Mesenchymal stem cell (in vitro differentiated cells and primary cell): ENCODE data around the gene ATOX1. TPM values are rescaled to one million over a fixed set of nuclear protein-coding genes. Genes with fewer than 3 reads are reported as not detected.

Experiments
- DNase-seq: peaks from one replicate; pipeline ENCODE4 v3.0.0-alpha.2; 2013
- H2AFZ ChIP-seq: one replicate; pipeline ENCODE4 v1.6.1; 2013; ENCODE audit warnings: low read depth, mild to moderate bottlenecking, control low read depth, inconsistent platforms, low read length, moderate library complexity
- H2AK5ac ChIP-seq: 2 replicates; pipeline ENCODE4 v1.6.1; 2013; ENCODE audit warnings: low read length, moderate library complexity, mild to moderate bottlenecking, inconsistent platforms; ENCODE audit not compliant: severe bottlenecking
- H2BK120ac ChIP-seq: one replicate; pipeline ENCODE4 v1.6.1; 2013; ENCODE audit warnings: low read depth, mild to moderate bottlenecking, inconsistent platforms, low read length, moderate library complexity
- H2BK12ac ChIP-seq, 2 experiments: one replicate each; pipeline ENCODE4 v1.6.1; 2013; ENCODE audit warnings: inconsistent platforms in 2 of 2, low read length in 2 of 2, mild to moderate bottlenecking in 2 of 2, moderate library complexity in 2 of 2, control low read depth in 1 of 2
- H2BK15ac ChIP-seq: one replicate; pipeline ENCODE4 v1.6.1; 2013; ENCODE audit warnings: mild to moderate bottlenecking, low read depth, inconsistent platforms; ENCODE audit not compliant: poor library complexity, severe bottlenecking
- H2BK5ac ChIP-seq: 2 replicates; pipeline ENCODE4 v1.6.1; 2013; ENCODE audit warnings: low read depth, mild to moderate bottlenecking, low read length, control low read depth, inconsistent platforms; ENCODE audit not compliant: poor library complexity, severe bottlenecking
- H3K14ac ChIP-seq, 2 experiments: one replicate each; pipeline ENCODE4 v1.6.1; 2013; ENCODE audit warnings: inconsistent platforms in 2 of 2, low read length in 2 of 2, control low read depth in 1 of 2, mild to moderate bottlenecking in 1 of 2, moderate library complexity in 1 of 2
- H3K18ac ChIP-seq, 2 experiments: one replicate each; pipeline ENCODE4 v1.6.1; 2013; ENCODE audit warnings: inconsistent platforms in 2 of 2, low read length in 2 of 2, control low read depth in 1 of 2, low read depth in 1 of 2, mild to moderate bottlenecking in 1 of 2
- H3K23ac ChIP-seq, 2 experiments: one replicate each; pipeline ENCODE4 v1.6.1; 2013; ENCODE audit warnings: inconsistent platforms in 2 of 2, low read length in 2 of 2, mild to moderate bottlenecking in 2 of 2, moderate library complexity in 2 of 2, control low read depth in 1 of 2
- H3K27ac ChIP-seq: 2 replicates; pipeline ENCODE4 v1.5.1; 2013; ENCODE audit warnings: mild to moderate bottlenecking, moderate library complexity, low read length, control low read depth, inconsistent platforms; ENCODE audit not compliant: poor library complexity, severe bottlenecking
- H3K27me3 ChIP-seq, 2 experiments: 2 replicates each; pipeline versions ENCODE4 v1.6.1 to v1.7.0; 2013; ENCODE audit warnings: low read length in 2 of 2, mild to moderate bottlenecking in 2 of 2, moderate library complexity in 2 of 2, control low read depth in 1 of 2, inconsistent platforms in 1 of 2; ENCODE audit not compliant: control insufficient read depth in 1 of 2, insufficient read depth in 1 of 2
- H3K36me3 ChIP-seq, 2 experiments: 2 replicates each; pipeline versions ENCODE4 v1.6.1 to v1.7.0; 2013; ENCODE audit warnings: low read length in 2 of 2, control low read depth in 1 of 2, inconsistent platforms in 1 of 2, low read depth in 1 of 2, mild to moderate bottlenecking in 1 of 2; ENCODE audit not compliant: insufficient read depth in 2 of 2, control insufficient read depth in 1 of 2
- H3K4ac ChIP-seq, 2 experiments: one replicate each; pipeline ENCODE4 v1.6.1; 2013; ENCODE audit warnings: inconsistent platforms in 2 of 2, low read length in 2 of 2, mild to moderate bottlenecking in 2 of 2, moderate library complexity in 2 of 2, control low read depth in 1 of 2, low read depth in 1 of 2
- H3K4me1 ChIP-seq: 2 replicates; pipeline ENCODE4 v1.6.1; 2013; ENCODE audit warnings: low read depth, low read length, control low read depth; ENCODE audit not compliant: control insufficient read depth, insufficient read depth
- H3K4me2 ChIP-seq: 2 replicates; pipeline ENCODE4 v1.6.1; 2013; ENCODE audit warnings: low read length, mild to moderate bottlenecking, inconsistent platforms; ENCODE audit not compliant: poor library complexity, severe bottlenecking
- H3K4me3 ChIP-seq, 2 experiments: 2 replicates each; pipeline versions ENCODE4 v1.5.1 to v1.7.0; 2013; ENCODE audit warnings: low read length in 2 of 2, mild to moderate bottlenecking in 2 of 2, control low read depth in 1 of 2, low read depth in 1 of 2; ENCODE audit not compliant: insufficient read depth in 1 of 2
- H3K79me1 ChIP-seq: replicated peaks from 2 replicates; pipeline ENCODE4 v1.6.1; 2013; ENCODE audit warnings: mild to moderate bottlenecking, control low read depth, low read length, inconsistent platforms; ENCODE audit not compliant: poor library complexity, severe bottlenecking
- H3K9ac ChIP-seq: 2 replicates; pipeline ENCODE4 v1.7.0; 2013; ENCODE audit warnings: mild to moderate bottlenecking, low read length, moderate library complexity
- H3K9me3 ChIP-seq: 2 replicates; pipeline ENCODE4 v1.7.0; 2013; ENCODE audit warnings: mild to moderate bottlenecking, low read length; ENCODE audit not compliant: control insufficient read depth
- H4K8ac ChIP-seq: one replicate; pipeline ENCODE4 v1.6.1; 2013; ENCODE audit warnings: inconsistent platforms, mild to moderate bottlenecking, low read length, moderate library complexity
- H4K91ac ChIP-seq: one replicate; pipeline ENCODE4 v1.6.1; 2013; ENCODE audit warnings: mild to moderate bottlenecking, low read length, inconsistent platforms
- WGBS: methylation state at CpG from one replicate; pipeline ENCODE4 v1.1.7; 2013; ENCODE audit warnings: mixed read lengths; 5-methylcytosine and 5-hydroxymethylcytosine counted together
- polyA plus RNA-seq, 2 experiments: library from polyadenylated mRNA; stranded (reverse); fragments of 200-250 nt; gene quantifications; one replicate each; pipeline ENCODE4 v1.2.3, GENCODE V29; 2013

The ATOX1 gene
- polyA plus RNA-seq (2013, experiment 1 of 2), result 310 TPM
- 311 TPM for polyA plus RNA-seq (2013, experiment 2 of 2)

DNA sequence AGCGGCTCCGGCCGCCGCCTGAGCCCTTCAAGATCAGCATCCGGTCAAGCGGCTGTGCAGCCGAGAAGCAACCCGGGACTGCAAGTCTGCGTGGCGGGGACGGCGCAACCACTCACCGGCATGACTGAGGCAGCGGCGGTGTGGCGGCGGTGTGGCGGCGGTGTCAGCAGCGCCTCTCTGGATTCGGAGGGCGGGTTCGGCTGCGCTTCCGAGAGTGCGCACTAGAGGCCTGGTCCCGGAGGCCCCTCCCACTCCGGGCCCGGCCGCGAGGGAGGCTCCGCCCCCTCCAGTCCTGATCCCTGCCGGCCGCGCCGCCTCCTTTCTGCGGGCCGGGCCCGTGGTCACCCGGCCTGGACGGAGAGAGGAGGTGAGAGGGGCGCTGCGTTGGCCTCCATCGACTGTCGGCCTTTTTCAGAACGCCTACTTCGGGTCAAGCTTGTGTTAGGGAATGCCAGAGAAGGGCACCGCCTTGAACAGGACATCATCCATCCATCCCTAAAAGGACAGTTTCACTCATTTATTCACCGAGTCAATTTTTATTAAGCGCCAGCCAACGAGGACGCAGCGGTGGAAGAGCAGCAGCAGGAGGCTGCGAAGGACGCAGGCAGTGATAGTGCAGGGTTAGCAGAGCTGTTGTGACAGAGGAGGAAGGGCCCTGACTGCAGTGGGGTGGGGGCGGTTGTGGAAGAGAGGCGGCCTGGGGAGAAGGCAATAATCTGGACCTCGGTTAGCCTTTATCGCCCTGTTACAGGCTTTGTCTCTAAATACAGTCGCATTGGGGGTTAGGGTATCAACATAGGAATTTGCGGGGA lies at the start of gene ATOX1:
Gene ATOX1 (minus strand): TSS at position 202 of the 812 bp plus-strand sequence. CDS start 80 bp downstream, at position 122.
- H3K9me3 ChIP-seq, result no peaks in the 10 kb centered on the region
- H2BK12ac ChIP-seq, result peak within 1 kb of the TSS in 1 of 2 experiments; percentile 34
- H2BK120ac ChIP-seq, result peak within 1 kb of the TSS; percentile 11
- peak within 1 kb of the TSS; percentile 44 for H2BK15ac ChIP-seq
- H2AK5ac ChIP-seq, result no peak within 1 kb of the TSS
- peak within 1 kb of the TSS; percentile 67 to 71 for H3K18ac ChIP-seq
- peaks cover 7% of the 10 kb centered on the region for H3K4me1 ChIP-seq
- peak within 1 kb of the TSS; percentile 70 for H3K4me2 ChIP-seq
- no peaks in the 10 kb centered on the region for H3K27me3 ChIP-seq
- peak within 1 kb of the TSS; percentile 67 for H4K91ac ChIP-seq
- H4K8ac ChIP-seq, result peak within 1 kb of the TSS; percentile 92
- peaks cover 0 to 2% of the 10 kb centered on the region in 2 experiments for H3K36me3 ChIP-seq
- peak within 1 kb of the TSS; percentile 79 to 90 for H3K4me3 ChIP-seq
- H3K79me1 ChIP-seq, result peaks cover 18% of the 10 kb centered on the region
- H3K4ac ChIP-seq, result peak within 1 kb of the TSS in 1 of 2 experiments; percentile 71
- H3K27ac ChIP-seq, result peak within 1 kb of the TSS; percentile 55
- no peak within 1 kb of the TSS for H3K23ac ChIP-seq
- DNase-seq, result peak; percentile 93
- peak within 1 kb of the TSS; percentile 97 for H3K9ac ChIP-seq
- H2BK5ac ChIP-seq, result no peak within 1 kb of the TSS
- 6% methylated on average over 60 of the region's 61 CpGs for WGBS
- H3K14ac ChIP-seq, result peak within 1 kb of the TSS in 1 of 2 experiments; percentile 48
- peak within 1 kb of the TSS; percentile 80 for H2AFZ ChIP-seq

DNA sequence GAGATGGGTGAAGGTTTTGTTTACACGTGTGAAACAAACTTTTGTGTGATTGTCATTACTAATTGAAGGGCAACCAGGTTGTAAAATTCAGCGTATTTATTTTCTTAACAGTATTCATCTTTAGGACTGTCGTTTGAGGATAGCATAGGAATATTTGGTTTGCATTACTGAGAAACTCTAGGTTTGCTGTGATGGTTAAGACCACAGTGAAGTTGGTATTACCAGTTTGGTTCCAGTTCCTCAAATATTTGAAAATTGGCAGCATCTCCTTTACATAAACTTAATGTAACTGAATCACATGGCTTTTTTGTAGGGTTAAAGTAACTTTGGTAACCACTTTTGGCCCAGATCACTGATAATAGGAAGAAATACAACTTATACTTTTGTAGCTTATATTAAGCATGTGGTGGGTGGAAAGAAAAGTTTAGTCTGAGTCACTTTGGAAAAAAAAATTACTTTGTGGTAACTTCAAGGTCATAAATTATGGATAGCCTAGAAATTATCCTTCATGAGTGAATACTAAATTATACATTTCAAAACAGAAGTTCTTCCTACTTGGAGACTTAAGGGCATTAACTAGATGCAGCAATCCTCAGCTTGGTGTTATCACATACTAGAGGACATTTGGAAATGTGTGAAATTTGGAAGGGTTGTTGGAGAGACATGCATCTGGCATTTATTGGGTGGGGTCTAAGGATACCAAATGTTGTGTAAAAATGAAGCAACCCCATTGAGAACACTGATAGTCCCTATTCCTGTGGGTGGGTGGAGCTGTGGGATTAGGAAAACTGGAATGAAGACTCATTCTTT lies 47.2 kb upstream of the ATOX1 start:
- Histone ChIP-seq H2AFZ (no peak overlapping the region), H3K4me2 (no peak overlapping the region), H3K18ac (no peak overlapping the region), H2BK15ac (no peak overlapping the region), H4K8ac (no peak overlapping the region), H2BK12ac (no peak overlapping the region), H2AK5ac (no peak overlapping the region), H3K27ac (no peak overlapping the region), H3K23ac (no peak overlapping the region), H2BK120ac (no peak overlapping the region), H3K4me1 (peaks cover 6% of the 10 kb centered on the region), H3K4me3 (no peak overlapping the region), H3K14ac (no peak overlapping the region), H3K79me1 (peaks cover 16% of the 10 kb centered on the region), H3K9ac (no peak overlapping the region), H2BK5ac (no peak overlapping the region), H3K27me3 (no peaks in the 10 kb centered on the region), H3K9me3 (no peaks in the 10 kb centered on the region), H4K91ac (no peak overlapping the region), H3K4ac (no peak overlapping the region), H3K36me3 (peaks cover 14 to 73% of the 10 kb centered on the region in 2 experiments)
- peak; percentile 16 for DNase-seq
- WGBS, result over 99% methylated on average over 3 of the region's 3 CpGs

- H2BK120ac ChIP-seq, result no peak overlapping the region
- H2BK15ac ChIP-seq, result no peak overlapping the region
- H2BK5ac ChIP-seq, result no peak overlapping the region
- H2AFZ ChIP-seq, result no peak overlapping the region
- 98% methylated on average over 2 of the region's 2 CpGs for WGBS
- no peak overlapping the region for H3K4ac ChIP-seq
- H3K27me3 ChIP-seq, result no peaks in the 10 kb centered on the region
- peaks cover 23 to 96% of the 10 kb centered on the region in 2 experiments for H3K36me3 ChIP-seq
- no peaks in the 10 kb centered on the region for H3K9me3 ChIP-seq
- peaks cover 6% of the 10 kb centered on the region for H3K4me1 ChIP-seq
- peaks cover 5% of the 10 kb centered on the region for H3K79me1 ChIP-seq
- H3K23ac ChIP-seq, result no peak overlapping the region
- no peak overlapping the region for H3K9ac ChIP-seq
- H3K4me2 ChIP-seq, result no peak overlapping the region
- no peak overlapping the region for H3K27ac ChIP-seq
- H3K4me3 ChIP-seq, result no peak overlapping the region
- no peak overlapping the region for H4K8ac ChIP-seq
- H2AK5ac ChIP-seq, result no peak overlapping the region
- peak; percentile 19 for DNase-seq
- no peak overlapping the region for H3K18ac ChIP-seq
- no peak overlapping the region for H4K91ac ChIP-seq
- H2BK12ac ChIP-seq, result no peak overlapping the region
- no peak overlapping the region for H3K14ac ChIP-seq
These were observed 42.1 kb upstream of the ATOX1 start for GRCh38 chr5:151800532-151800931.

- Histone ChIP-seq H4K8ac (no peak overlapping the region), H3K14ac (no peak overlapping the region), H2AFZ (no peak overlapping the region), H3K4me1 (peaks cover 6% of the 10 kb centered on the region), H2BK15ac (no peak overlapping the region), H3K36me3 (peaks cover 27 to 95% of the 10 kb centered on the region in 2 experiments), H3K9me3 (no peaks in the 10 kb centered on the region), H3K27ac (no peak overlapping the region), H2BK120ac (no peak overlapping the region), H2AK5ac (no peak overlapping the region), H3K18ac (no peak overlapping the region), H3K27me3 (no peaks in the 10 kb centered on the region), H3K4me2 (no peak overlapping the region), H2BK12ac (no peak overlapping the region), H3K79me1 (peaks cover 7% of the 10 kb centered on the region), H3K9ac (no peak overlapping the region), H3K23ac (no peak overlapping the region), H4K91ac (no peak overlapping the region), H3K4ac (no peak overlapping the region), H2BK5ac (no peak overlapping the region), H3K4me3 (no peak overlapping the region)
- WGBS, result 38% methylated on average over 1 of the region's 3 CpGs
- DNase-seq, result peak; percentile 40
These were observed 41.0 kb upstream of the ATOX1 start for GRCh38 chr5:151799407-151799806.
